C4-2B (cell line): Measurements from ENCODE around the gene CAMK2N1.

Experiments used
- CTCF ChIP-seq: fragments of 450-650 bp; conservative IDR thresholded peaks from 2 replicates; pipeline ENCODE4 v1.5.1; 2017; ENCODE audit warnings: mild to moderate bottlenecking
- ZFX ChIP-seq: fragments of 450-650 bp; IDR thresholded peaks from 2 replicates; pipeline ENCODE4 v1.6.1; 2017

DNA sequence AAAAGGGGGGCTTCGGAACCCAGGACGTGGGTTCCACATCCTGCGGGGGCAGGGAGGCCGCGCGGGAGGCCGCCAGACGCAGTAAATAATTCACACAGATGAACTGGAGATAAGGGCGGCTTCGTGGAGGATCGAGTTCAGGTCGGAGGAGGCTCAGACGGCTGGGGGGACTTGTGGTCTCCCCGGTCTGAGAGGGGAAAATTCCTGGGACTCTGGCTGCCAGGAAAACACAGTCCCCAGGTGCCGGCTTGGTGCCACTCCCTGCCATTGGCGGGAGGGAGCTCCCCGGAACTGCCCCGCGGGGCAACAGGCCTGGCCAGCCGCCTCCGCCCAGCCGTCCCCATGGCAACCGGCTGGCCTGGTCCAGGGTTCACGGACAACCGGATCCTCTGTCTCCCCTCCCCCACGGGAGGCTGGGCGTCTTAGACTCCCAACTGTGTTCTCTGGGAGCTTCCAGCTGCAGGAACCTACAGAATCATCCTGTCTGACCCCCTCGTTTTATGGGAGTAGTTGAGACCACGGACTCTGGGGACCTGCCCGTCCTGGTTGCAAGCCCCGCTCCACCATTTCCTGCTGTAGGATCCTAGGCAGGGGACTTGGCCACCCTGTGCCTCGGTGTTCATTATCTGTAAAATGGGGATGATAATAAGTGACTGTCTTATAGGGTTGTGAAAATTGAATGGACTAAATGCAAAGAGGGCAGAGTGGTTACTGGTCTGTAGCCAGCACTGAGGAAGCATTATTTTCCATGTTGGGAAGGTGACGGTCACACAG, 9.6 kb downstream of the CAMK2N1 start:
- TF ChIP-seq CTCF (no peak), ZFX (no peak)
